ENCODE results near the gene SPG11.

The SPG11 gene

DNA sequence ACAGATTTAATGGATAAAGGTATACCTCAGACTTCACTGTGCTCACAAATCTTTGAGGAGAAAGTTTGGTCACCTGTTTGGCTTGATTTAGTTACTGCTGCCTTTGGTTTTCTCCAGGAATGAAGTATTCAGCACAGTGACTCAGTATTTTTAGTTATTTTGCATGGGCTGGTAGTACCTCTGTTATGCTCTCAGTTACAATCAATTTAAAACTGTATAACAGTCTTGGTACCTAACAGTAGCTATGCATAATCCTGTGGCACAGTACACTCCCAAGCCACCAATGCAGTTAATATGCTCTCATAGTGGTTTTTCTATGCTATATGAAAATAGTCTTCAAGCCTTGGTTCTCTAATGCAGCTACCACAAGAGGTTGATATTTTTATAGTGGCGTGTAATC is 138.4 kb downstream of the SPG11 start:
- H3K27ac ChIP-seq, result no peak overlapping the region
- ChIA-PET CTCF (no interaction called here), POLR2A (ENCODE audit: low non-redundant PET) (no interaction called here)
- TF ChIP-seq CTCF (conservative IDR thresholded peaks at IDR 0.05; ENCODE audit: low read depth), result no peak
- DNase-seq (ENCODE audit: low spot score), result no peak

DNA sequence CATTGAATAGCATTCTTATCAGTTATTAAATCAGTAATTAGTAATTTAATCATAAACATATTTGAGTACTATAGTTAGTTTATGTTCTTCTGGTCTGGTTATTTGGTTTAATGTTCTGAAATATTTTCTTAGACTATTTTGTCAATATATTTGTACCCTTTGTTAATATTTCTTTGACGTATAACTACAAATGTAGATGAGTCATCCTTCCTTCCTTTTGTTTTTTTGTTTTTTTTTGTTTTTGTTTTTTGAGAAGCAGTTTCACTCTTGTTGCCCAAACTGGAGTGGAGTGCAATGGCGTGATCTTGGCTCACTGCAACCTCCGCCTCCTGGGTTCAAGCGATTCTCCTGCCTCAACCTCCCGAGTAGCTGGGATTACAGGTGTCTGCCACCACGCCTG is 143.9 kb downstream of the SPG11 start:
- POLR2A ChIA-PET (ENCODE audit: low non-redundant PET), result no interaction called here
- H3K27ac ChIP-seq, result no peak overlapping the region
- DNase-seq (ENCODE audit: low spot score), result no peak
- no peak for TF ChIP-seq CTCF (conservative IDR thresholded peaks at IDR 0.05; ENCODE audit: low read depth)
- CTCF ChIA-PET, result no interaction called here

GRCh38 chr15:44516436-44516835 is 147.0 kb downstream of the SPG11 start:
- POLR2A ChIA-PET (ENCODE audit: low non-redundant PET), result no interaction called here
- TF ChIP-seq CTCF (conservative IDR thresholded peaks at IDR 0.05; ENCODE audit: low read depth), result no peak
- no peak for DNase-seq (ENCODE audit: low spot score)
- CTCF ChIA-PET, result no interaction called here
- H3K27ac ChIP-seq, result no peak overlapping the region
